HEK293 (cell line): ENCODE measurements around the gene THSD4.

ENCODE experiments used
- ATF2 ChIP-seq: fragments of 450-650 bp; formaldehyde crosslinking; IDR thresholded peaks from 2 replicates; pipeline ENCODE4 v1.5.1; 2016; ENCODE audit warnings: missing biosample characterization, missing genetic modification characterization, low read depth
- FEZF1 ChIP-seq: fragments of 450-650 bp; formaldehyde crosslinking; IDR thresholded peaks from 2 replicates; pipeline ENCODE4 v1.5.1; 2016; ENCODE audit warnings: missing biosample characterization, missing genetic modification characterization
- GFI1B ChIP-seq: fragments of 450-650 bp; formaldehyde crosslinking; IDR thresholded peaks from 2 replicates; pipeline ENCODE4 v1.5.1; 2016; ENCODE audit warnings: missing biosample characterization, missing genetic modification characterization
- IKZF3 ChIP-seq: fragments of 450-650 bp; IDR thresholded peaks from 2 replicates; pipeline ENCODE4 v1.5.0; 2018; ENCODE audit warnings: missing biosample characterization, mild to moderate bottlenecking, missing genetic modification characterization, moderate library complexity
- KLF17 ChIP-seq: fragments of 450-650 bp; formaldehyde crosslinking; IDR thresholded peaks from 2 replicates; pipeline ENCODE4 v1.5.1; 2016; ENCODE audit warnings: missing biosample characterization, missing genetic modification characterization
- MZF1 ChIP-seq: fragments of 450-650 bp; formaldehyde crosslinking; IDR thresholded peaks from 2 replicates; pipeline ENCODE4 v1.5.1; 2017; ENCODE audit warnings: missing biosample characterization, missing genetic modification characterization, borderline replicate concordance
- SP3 ChIP-seq: fragments of 450-650 bp; formaldehyde crosslinking; IDR thresholded peaks from 2 replicates; pipeline ENCODE4 v1.5.1; 2016; ENCODE audit warnings: missing biosample characterization, missing genetic modification characterization
- WT1 ChIP-seq: fragments of 450-650 bp; formaldehyde crosslinking; IDR thresholded peaks from 2 replicates; pipeline ENCODE4 v1.5.1; 2016; ENCODE audit warnings: missing biosample characterization, missing genetic modification characterization
- YY1 ChIP-seq: fragments of 450-650 bp; formaldehyde crosslinking; IDR thresholded peaks from 2 replicates; pipeline ENCODE4 v1.5.1; 2018; ENCODE audit warnings: missing biosample characterization, missing genetic modification characterization
- ZBTB8A ChIP-seq: fragments of 450-650 bp; formaldehyde crosslinking; IDR thresholded peaks from 2 replicates; pipeline ENCODE4 v1.5.1; 2016; ENCODE audit warnings: missing biosample characterization, missing genetic modification characterization
- ZFHX2 ChIP-seq: fragments of 450-650 bp; formaldehyde crosslinking; conservative IDR thresholded peaks from 2 replicates; pipeline ENCODE4 v1.5.1; 2016; ENCODE audit warnings: missing biosample characterization, missing genetic modification characterization
- ZFP3 ChIP-seq: fragments of 450-650 bp; formaldehyde crosslinking; IDR thresholded peaks from 2 replicates; pipeline ENCODE4 v1.5.1; 2016; ENCODE audit warnings: low read depth, missing biosample characterization, missing genetic modification characterization
- ZNF114 ChIP-seq: fragments of 450-650 bp; formaldehyde crosslinking; IDR thresholded peaks from 2 replicates; pipeline ENCODE4 v1.5.0; 2017; ENCODE audit warnings: missing biosample characterization, missing genetic modification characterization
- ZNF174 ChIP-seq: fragments of 450-650 bp; formaldehyde crosslinking; IDR thresholded peaks from 2 replicates; pipeline ENCODE4 v1.5.0; 2017; ENCODE audit warnings: missing biosample characterization, mild to moderate bottlenecking, missing genetic modification characterization
- ZNF19 ChIP-seq: fragments of 450-650 bp; formaldehyde crosslinking; IDR thresholded peaks from 2 replicates; pipeline ENCODE4; 2016; ENCODE audit warnings: missing biosample characterization, missing genetic modification characterization, low read depth
- ZNF23 ChIP-seq: fragments of 450-650 bp; formaldehyde crosslinking; IDR thresholded peaks from 2 replicates; pipeline ENCODE4 v1.5.1; 2016; ENCODE audit warnings: missing biosample characterization, missing genetic modification characterization, borderline replicate concordance
- ZNF37A ChIP-seq: fragments of 450-650 bp; IDR thresholded peaks from 2 replicates; pipeline ENCODE4 v1.5.1; 2018; ENCODE audit warnings: missing biosample characterization, missing genetic modification characterization
- ZNF391 ChIP-seq: fragments of 450-650 bp; formaldehyde crosslinking; IDR thresholded peaks from 2 replicates; pipeline ENCODE4 v1.5.1; 2016; ENCODE audit warnings: low read depth, missing biosample characterization, missing genetic modification characterization, borderline replicate concordance
- ZNF394 ChIP-seq: fragments of 450-650 bp; formaldehyde crosslinking; IDR thresholded peaks from 2 replicates; pipeline ENCODE4 v1.5.1; 2016; ENCODE audit warnings: missing biosample characterization, missing genetic modification characterization, mild to moderate bottlenecking, moderate library complexity, borderline replicate concordance
- ZNF398 ChIP-seq: fragments of 450-650 bp; formaldehyde crosslinking; IDR thresholded peaks from 2 replicates; pipeline ENCODE4 v1.5.1; 2017; ENCODE audit warnings: missing biosample characterization, missing genetic modification characterization
- ZNF404 ChIP-seq: fragments of 450-650 bp; formaldehyde crosslinking; IDR thresholded peaks from 2 replicates; pipeline ENCODE4 v1.5.1; 2017; ENCODE audit warnings: missing biosample characterization, missing genetic modification characterization
- ZNF561 ChIP-seq: fragments of 450-650 bp; IDR thresholded peaks from 2 replicates; pipeline ENCODE4 v1.5.1; 2018; ENCODE audit warnings: missing biosample characterization, missing genetic modification characterization, borderline replicate concordance
- ZNF596 ChIP-seq: fragments of 450-650 bp; IDR thresholded peaks from 2 replicates; pipeline ENCODE4 v1.5.0; 2018; ENCODE audit warnings: missing biosample characterization, mild to moderate bottlenecking, missing genetic modification characterization, moderate library complexity
- ZNF610 ChIP-seq: fragments of 450-650 bp; formaldehyde crosslinking; IDR thresholded peaks from 2 replicates; pipeline ENCODE4 v1.5.1; 2016; ENCODE audit warnings: missing biosample characterization, missing genetic modification characterization, borderline replicate concordance
- ZNF843 ChIP-seq: fragments of 450-650 bp; formaldehyde crosslinking; IDR thresholded peaks from 2 replicates; pipeline ENCODE4 v1.5.1; 2016; ENCODE audit warnings: missing biosample characterization, missing genetic modification characterization
- ZXDB ChIP-seq: fragments of 450-650 bp; formaldehyde crosslinking; IDR thresholded peaks from 2 replicates; pipeline ENCODE4 v1.5.1; 2016; ENCODE audit warnings: missing biosample characterization, missing genetic modification characterization

The THSD4 gene

GRCh38 chr15:71349736-71350526 is 234.7 kb downstream of the THSD4 start (continued):
- TF ChIP-seq ZNF610 (tag by site-specific recombination), result peak; percentile 48; the same call in 1 of the 2 replicates
- peak; percentile 64; the same call in 1 of the 2 replicates for TF ChIP-seq WT1 (tag by site-specific recombination)
- TF ChIP-seq ZNF23 (tag by site-specific recombination), result no peak
- no peak for TF ChIP-seq ZFHX2
- TF ChIP-seq ZBTB8A, result peak; percentile 69
- TF ChIP-seq IKZF3 (tag by site-specific recombination), result peak; percentile 74
- TF ChIP-seq ZNF596, result 0 out of 2 replicates have a peak, but pooled peaks have one; percentile 19
- peak; percentile 37; the same call in 1 of the 2 replicates for TF ChIP-seq YY1 (tag by site-specific recombination)
- 0 out of 2 replicates have a peak, but pooled peaks have one; percentile 59 for TF ChIP-seq ZNF19
- TF ChIP-seq MZF1, result peak; percentile 88
- TF ChIP-seq ZNF114 (tag by site-specific recombination), result no peak
- TF ChIP-seq KLF17 (tag by site-specific recombination), result peak; percentile 38; the same call in 1 of the 2 replicates
- 0 out of 2 replicates have a peak, but pooled peaks have one; percentile 32 for TF ChIP-seq ZXDB (tag by site-specific recombination)
- no peak for TF ChIP-seq ZNF394 (tag by site-specific recombination)
- peak; percentile 88 for TF ChIP-seq FEZF1 (tag by site-specific recombination)
- no peak for TF ChIP-seq ZFP3 (tag by site-specific recombination)
- 0 out of 2 replicates have a peak, but pooled peaks have one; percentile 34 for TF ChIP-seq GFI1B
- TF ChIP-seq ZNF174, result no peak
- TF ChIP-seq ZNF398 (tag by site-specific recombination), result no peak
- TF ChIP-seq ZNF391 (tag by site-specific recombination), result peak; percentile 38; the same call in 1 of the 2 replicates
- TF ChIP-seq SP3 (tag by site-specific recombination), result no peak
- peak; percentile 94; the same call in 1 of the 2 replicates for TF ChIP-seq ZNF561 (tag by site-specific recombination)
- TF ChIP-seq ZNF37A (tag by site-specific recombination), result 0 out of 2 replicates have a peak, but pooled peaks have one; percentile 31
- TF ChIP-seq ZNF843, result peak; percentile 97
- peak; percentile 40; the same call in 1 of the 2 replicates for TF ChIP-seq ATF2
- TF ChIP-seq ZNF404 (tag by site-specific recombination), result no peak
